Common myeloid progenitor, CD34-positive (primary cell): Measurements from ENCODE around the gene SLC7A1.

ENCODE experiments used
- CTCF ChIA-PET: fragments of 350-600 bp; sonication (Branson Sonifier 250); formaldehyde crosslinking; loops from one replicate; lab custom pipeline; 2021; ENCODE audit warnings: antibody characterized with exemption; lab: Charles Lee
- POLR2A ChIA-PET: fragments of 350-600 bp; sonication (Branson Sonifier 250); formaldehyde crosslinking; loops from one replicate; lab custom pipeline; 2021; ENCODE audit warnings: antibody characterized with exemption; lab: Charles Lee
- DNase-seq, 3 donors: peaks; one replicate each; pipeline versions ENCODE4 v3.0.0 to v3.0.0-alpha.2; 2013
- H3K27ac ChIP-seq, 2 experiments: 1 replicate in 1 of 2; 2 replicates in 1 of 2; pipeline ENCODE4 v1.7.0; 2013; ENCODE audit warnings: inconsistent platforms in 2 of 2, low read length in 2 of 2, mild to moderate bottlenecking in 2 of 2, low read depth in 1 of 2, moderate library complexity in 1 of 2; ENCODE audit not compliant: severe bottlenecking in 2 of 2, insufficient read depth in 1 of 2, poor library complexity in 1 of 2
- H3K27me3 ChIP-seq, 5 experiments: replicated peaks in 2 of 5; 1 replicate in 3 of 5; 2 replicates in 2 of 5; pipeline versions ENCODE4 v1.6.1 to v1.7.0; 2013; ENCODE audit warnings: low read length in 4 of 5, mild to moderate bottlenecking in 2 of 5, moderate library complexity in 2 of 5, inconsistent platforms in 1 of 5; ENCODE audit not compliant: insufficient read depth in 5 of 5, control insufficient read depth in 4 of 5
- H3K36me3 ChIP-seq, 4 experiments: 1 replicate in 2 of 4; 2 replicates in 2 of 4; pipeline versions ENCODE4 v1.6.1 to v1.7.0; 2013; ENCODE audit warnings: low read length in 3 of 4, control low read depth in 1 of 4, mild to moderate bottlenecking in 1 of 4; ENCODE audit not compliant: control insufficient read depth in 4 of 4, insufficient read depth in 4 of 4
- H3K4me1 ChIP-seq, 4 experiments: 1 replicate in 3 of 4; 2 replicates in 1 of 4; pipeline versions ENCODE4 v1.6.1 to v1.7.1; 2013; ENCODE audit warnings: low read length in 3 of 4, mild to moderate bottlenecking in 3 of 4, control low read depth in 1 of 4, inconsistent platforms in 1 of 4, moderate library complexity in 1 of 4; ENCODE audit not compliant: control insufficient read depth in 4 of 4, insufficient read depth in 4 of 4; ENCODE audit errors: control extremely low read depth in 1 of 4
- H3K4me3 ChIP-seq, 7 experiments: 1 replicate in 4 of 7; 2 replicates in 3 of 7; pipeline versions ENCODE4 v1.5.1 to v1.7.0; 2013; ENCODE audit warnings: mild to moderate bottlenecking in 7 of 7, low read length in 6 of 7, moderate library complexity in 6 of 7, inconsistent platforms in 2 of 7, low read depth in 2 of 7, control low read depth in 1 of 7; ENCODE audit not compliant: insufficient read depth in 4 of 7, control insufficient read depth in 1 of 7; ENCODE audit errors: extremely low read depth in 1 of 7
- H3K9me3 ChIP-seq, 5 experiments: 1 replicate in 4 of 5; 2 replicates in 1 of 5; pipeline versions ENCODE4 v1.6.1 to v1.7.1; 2013; ENCODE audit warnings: low read length in 4 of 5, mild to moderate bottlenecking in 2 of 5, inconsistent platforms in 1 of 5, low read depth in 1 of 5, moderate library complexity in 1 of 5; ENCODE audit not compliant: control insufficient read depth in 4 of 5, insufficient read depth in 2 of 5; ENCODE audit errors: control extremely low read depth in 1 of 5
- WGBS: methylation state at CpG from one replicate; pipeline ENCODE4 v1.1.5; 2013; ENCODE audit not compliant: insufficient coverage; 5-methylcytosine and 5-hydroxymethylcytosine counted together

The SLC7A1 gene

GRCh38 chr13:29536853-29537252 lies 58.6 kb downstream of the SLC7A1 start:
- Histone ChIP-seq H3K36me3 (peaks cover 9 to 69% (median 43%) of the 10 kb centered on the region in 4 experiments), H3K27me3 (no peaks in the 10 kb centered on the region), H3K4me3 (no peak overlapping the region), H3K27ac (no peak overlapping the region), H3K4me1 (no peaks in the 10 kb centered on the region), H3K9me3 (no peaks in the 10 kb centered on the region)
- 92% methylated on average over 6 of the region's 7 CpGs for WGBS
- ChIA-PET POLR2A (no interaction called here), CTCF (no interaction called here)
- no peak for DNase-seq

- no peak for DNase-seq
- WGBS, result 93% methylated on average over 17 of the region's 24 CpGs
- H3K4me1 ChIP-seq, result no peaks in the 10 kb centered on the region
- POLR2A ChIA-PET, result no interaction called here
- peaks cover 9 to 71% (median 47%) of the 10 kb centered on the region in 4 experiments for H3K36me3 ChIP-seq
- no peaks in the 10 kb centered on the region for H3K27me3 ChIP-seq
- no peak overlapping the region for H3K4me3 ChIP-seq
- no peaks in the 10 kb centered on the region for H3K9me3 ChIP-seq
- CTCF ChIA-PET, result no interaction called here
- no peak overlapping the region for H3K27ac ChIP-seq
Measured at GRCh38 chr13:29535663-29536655, 59.5 kb downstream of the SLC7A1 start.

GRCh38 chr13:29534083-29534482 lies 61.4 kb downstream of the SLC7A1 start:
- 100% methylated on average over 2 of the region's 4 CpGs for WGBS
- ChIA-PET CTCF (no interaction called here), POLR2A (no interaction called here)
- H3K4me3 ChIP-seq, result no peak overlapping the region
- H3K27me3 ChIP-seq, result no peaks in the 10 kb centered on the region
- H3K4me1 ChIP-seq, result no peaks in the 10 kb centered on the region
- no peaks in the 10 kb centered on the region for H3K9me3 ChIP-seq
- no peak for DNase-seq
- H3K36me3 ChIP-seq, result peaks cover 15 to 82% (median 59%) of the 10 kb centered on the region in 4 experiments
- no peak overlapping the region for H3K27ac ChIP-seq

- CTCF ChIA-PET, result interaction anchor here (1.7 kb wide), 1 partner anchor 174 kb away, joined by 5 read pairs; no protein-coding TSS in a partner anchor
- no peaks in the 10 kb centered on the region for H3K27me3 ChIP-seq
- H3K36me3 ChIP-seq, result peaks cover 18 to 84% (median 66%) of the 10 kb centered on the region in 4 experiments
- WGBS, result over 99% methylated on average over 14 of the region's 17 CpGs
- no peaks in the 10 kb centered on the region for H3K9me3 ChIP-seq
- H3K4me1 ChIP-seq, result no peaks in the 10 kb centered on the region
- DNase-seq, result no peak
- H3K27ac ChIP-seq, result no peak overlapping the region
- H3K4me3 ChIP-seq, result no peak overlapping the region
- POLR2A ChIA-PET, result no interaction called here
Measured at GRCh38 chr13:29532821-29533220, 62.7 kb downstream of the SLC7A1 start.

GRCh38 chr13:29532116-29532515 lies 63.4 kb downstream of the SLC7A1 start:
- ChIA-PET CTCF (interaction anchor here (0.6 to 1.7 kb wide), 2 partner anchors 10 to 175 kb away, joined by 3 to 5 read pairs; no protein-coding TSS in a partner anchor), POLR2A (no interaction called here)
- no peaks in the 10 kb centered on the region for H3K9me3 ChIP-seq
- no peak overlapping the region for H3K4me3 ChIP-seq
- H3K27me3 ChIP-seq, result no peaks in the 10 kb centered on the region
- no peak overlapping the region for H3K27ac ChIP-seq
- no peak for DNase-seq
- peaks cover 18 to 86% (median 69%) of the 10 kb centered on the region in 4 experiments for H3K36me3 ChIP-seq
- no peaks in the 10 kb centered on the region for H3K4me1 ChIP-seq
- 100% methylated on average over 5 of the region's 5 CpGs for WGBS

- POLR2A ChIA-PET, result no interaction called here
- WGBS, result 92% methylated on average over 2 of the region's 5 CpGs
Measured at GRCh38 chr13:29530901-29531300, 64.6 kb downstream of the SLC7A1 start.

GRCh38 chr13:29529754-29530153 lies 65.7 kb downstream of the SLC7A1 start:
- ChIA-PET POLR2A (no interaction called here), CTCF (no interaction called here)
- Histone ChIP-seq H3K36me3 (peaks cover 18 to 89% (median 68%) of the 10 kb centered on the region in 4 experiments), H3K9me3 (no peaks in the 10 kb centered on the region), H3K4me3 (no peak overlapping the region), H3K27ac (no peak overlapping the region), H3K27me3 (no peaks in the 10 kb centered on the region), H3K4me1 (no peaks in the 10 kb centered on the region)
- 100% methylated on average over 2 of the region's 5 CpGs for WGBS
- DNase-seq, result no peak

More at GRCh38 chr13:29530901-29531300, 64.6 kb downstream of the SLC7A1 start:
- CTCF ChIA-PET, result no interaction called here
- no peaks in the 10 kb centered on the region for H3K4me1 ChIP-seq
- no peaks in the 10 kb centered on the region for H3K9me3 ChIP-seq
- peaks cover 18 to 89% (median 69%) of the 10 kb centered on the region in 4 experiments for H3K36me3 ChIP-seq
- no peak overlapping the region for H3K27ac ChIP-seq
- H3K27me3 ChIP-seq, result no peaks in the 10 kb centered on the region
- no peak overlapping the region for H3K4me3 ChIP-seq
- no peak for DNase-seq
